ENCODE data around the gene ZBTB4.

Gene ZBTB4

DNA sequence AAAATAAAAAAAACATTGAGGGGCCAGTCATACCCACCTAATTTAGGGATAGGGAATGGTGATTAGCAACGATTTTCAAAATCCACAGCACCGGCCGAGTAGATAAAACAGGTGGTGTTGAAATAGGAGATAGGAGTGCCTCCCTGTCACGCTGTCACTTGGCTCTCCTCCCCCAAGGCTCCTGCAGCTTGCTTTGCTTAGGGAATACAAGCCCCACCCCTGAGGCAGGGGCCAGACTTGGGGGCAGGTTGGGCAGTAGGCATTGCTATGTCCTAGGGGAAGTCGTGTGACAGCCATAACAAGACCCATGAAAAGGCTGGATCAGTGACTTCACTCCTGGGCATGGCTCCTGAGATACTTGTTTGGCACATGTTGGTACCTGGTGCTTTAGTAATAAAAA is 30.5 kb upstream of the ZBTB4 start:
- peaks cover 32% of the 10 kb centered on the region for H3K36me3 ChIP-seq (replicated peaks; ENCODE audit: low read depth, low read length)
- no peaks in the 10 kb centered on the region for H4K20me1 ChIP-seq (ENCODE audit: insufficient read depth, low read length)
- H3K9ac ChIP-seq (ENCODE audit: low read length), result no peak overlapping the region

DNA sequence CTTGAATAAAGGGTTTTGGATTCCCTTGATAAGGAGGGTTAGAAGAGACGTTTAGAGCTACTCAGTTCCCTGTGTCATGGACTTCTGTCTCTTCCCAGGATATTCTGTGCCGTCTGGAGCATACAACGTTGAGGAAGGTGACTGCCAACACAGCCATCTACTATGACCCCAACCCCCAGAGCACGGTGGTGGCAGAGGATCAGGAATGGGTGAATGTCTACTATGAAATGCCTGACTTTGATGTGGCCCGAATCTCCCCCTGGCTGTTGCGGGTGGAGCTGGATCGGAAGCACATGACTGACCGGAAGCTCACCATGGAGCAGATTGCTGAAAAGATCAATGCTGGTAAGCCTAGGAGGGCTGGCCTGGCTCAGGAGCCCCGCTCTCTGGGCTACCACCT is 29.4 kb upstream of the ZBTB4 start:
- Histone ChIP-seq H4K20me1 (ENCODE audit: insufficient read depth, low read length) (no peaks in the 10 kb centered on the region), H3K9ac (ENCODE audit: low read length) (no peak overlapping the region), H3K79me2 (ENCODE audit: low read length) (no peaks in the 10 kb centered on the region), H2AFZ (ENCODE audit: low read depth, low read length) (no peak overlapping the region), H3K4me1 (ENCODE audit: low read length) (no peaks in the 10 kb centered on the region), H3K4me2 (ENCODE audit: low read length) (no peak overlapping the region), H3K27me3 (ENCODE audit: low read depth, low read length) (no peaks in the 10 kb centered on the region), H3K27ac (ENCODE audit: low read length) (no peak overlapping the region), H3K36me3 (replicated peaks; ENCODE audit: low read depth, low read length) (peaks cover 32% of the 10 kb centered on the region), H3K4me3 (ENCODE audit: low read length) (no peak overlapping the region), H3K9me3 (ENCODE audit: insufficient read depth, low read length) (no peaks in the 10 kb centered on the region)
- TF ChIP-seq, protein P1, sequence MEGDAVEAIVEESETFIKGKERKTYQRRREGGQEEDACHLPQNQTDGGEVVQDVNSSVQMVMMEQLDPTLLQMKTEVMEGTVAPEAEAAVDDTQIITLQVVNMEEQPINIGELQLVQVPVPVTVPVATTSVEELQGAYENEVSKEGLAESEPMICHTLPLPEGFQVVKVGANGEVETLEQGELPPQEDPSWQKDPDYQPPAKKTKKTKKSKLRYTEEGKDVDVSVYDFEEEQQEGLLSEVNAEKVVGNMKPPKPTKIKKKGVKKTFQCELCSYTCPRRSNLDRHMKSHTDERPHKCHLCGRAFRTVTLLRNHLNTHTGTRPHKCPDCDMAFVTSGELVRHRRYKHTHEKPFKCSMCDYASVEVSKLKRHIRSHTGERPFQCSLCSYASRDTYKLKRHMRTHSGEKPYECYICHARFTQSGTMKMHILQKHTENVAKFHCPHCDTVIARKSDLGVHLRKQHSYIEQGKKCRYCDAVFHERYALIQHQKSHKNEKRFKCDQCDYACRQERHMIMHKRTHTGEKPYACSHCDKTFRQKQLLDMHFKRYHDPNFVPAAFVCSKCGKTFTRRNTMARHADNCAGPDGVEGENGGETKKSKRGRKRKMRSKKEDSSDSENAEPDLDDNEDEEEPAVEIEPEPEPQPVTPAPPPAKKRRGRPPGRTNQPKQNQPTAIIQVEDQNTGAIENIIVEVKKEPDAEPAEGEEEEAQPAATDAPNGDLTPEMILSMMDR (IDR thresholded peaks at IDR 0.05; ENCODE audit: low read depth, low read length), result no peak
- TF ChIP-seq EZH2phosphoT487 (IDR thresholded peaks at IDR 0.05; ENCODE audit: low read depth), result no peak

More for the DNA sequence above, 30.5 kb upstream of the ZBTB4 start:
- no peaks in the 10 kb centered on the region for H3K4me1 ChIP-seq (ENCODE audit: low read length)
- no peaks in the 10 kb centered on the region for H3K9me3 ChIP-seq (ENCODE audit: insufficient read depth, low read length)
- no peak overlapping the region for H3K4me2 ChIP-seq (ENCODE audit: low read length)
- no peak overlapping the region for H3K4me3 ChIP-seq (ENCODE audit: low read length)
- H3K27me3 ChIP-seq (ENCODE audit: low read depth, low read length), result no peaks in the 10 kb centered on the region
- no peaks in the 10 kb centered on the region for H3K79me2 ChIP-seq (ENCODE audit: low read length)
- no peak overlapping the region for H2AFZ ChIP-seq (ENCODE audit: low read depth, low read length)
- no peak for TF ChIP-seq EZH2phosphoT487 (IDR thresholded peaks at IDR 0.05; ENCODE audit: low read depth)
- TF ChIP-seq, protein P1 (IDR thresholded peaks at IDR 0.05; ENCODE audit: low read depth, low read length), result no peak
- H3K27ac ChIP-seq (ENCODE audit: low read length), result no peak overlapping the region

DNA sequence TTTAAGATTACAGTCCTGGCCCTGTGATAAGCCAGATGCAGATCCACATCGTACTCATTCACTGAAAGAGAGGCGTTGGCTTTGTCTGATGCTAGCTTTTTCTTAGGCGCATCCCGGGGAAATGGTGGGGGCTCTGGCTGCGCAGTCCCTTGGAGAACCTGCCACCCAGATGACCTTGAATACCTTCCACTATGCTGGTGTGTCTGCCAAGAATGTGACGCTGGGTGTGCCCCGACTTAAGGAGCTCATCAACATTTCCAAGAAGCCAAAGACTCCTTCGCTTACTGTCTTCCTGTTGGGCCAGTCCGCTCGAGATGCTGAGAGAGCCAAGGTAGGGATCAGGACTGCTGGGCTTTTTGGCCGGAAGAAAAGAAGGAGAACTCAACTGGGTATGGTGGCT is 28.7 kb upstream of the ZBTB4 start:
- TF ChIP-seq, protein P1 (IDR thresholded peaks at IDR 0.05; ENCODE audit: low read depth, low read length), result no peak
- no peak for TF ChIP-seq EZH2phosphoT487 (IDR thresholded peaks at IDR 0.05; ENCODE audit: low read depth)
- H3K9me3 ChIP-seq (ENCODE audit: insufficient read depth, low read length), result no peaks in the 10 kb centered on the region
- no peaks in the 10 kb centered on the region for H3K79me2 ChIP-seq (ENCODE audit: low read length)
- no peaks in the 10 kb centered on the region for H4K20me1 ChIP-seq (ENCODE audit: insufficient read depth, low read length)
- H3K4me3 ChIP-seq (ENCODE audit: low read length), result no peak overlapping the region
- H3K27me3 ChIP-seq (ENCODE audit: low read depth, low read length), result no peaks in the 10 kb centered on the region
- H3K4me1 ChIP-seq (ENCODE audit: low read length), result no peaks in the 10 kb centered on the region
- H3K4me2 ChIP-seq (ENCODE audit: low read length), result no peak overlapping the region
- H3K36me3 ChIP-seq (replicated peaks; ENCODE audit: low read depth, low read length), result peaks cover 36% of the 10 kb centered on the region
- H2AFZ ChIP-seq (ENCODE audit: low read depth, low read length), result no peak overlapping the region
- no peak overlapping the region for H3K27ac ChIP-seq (ENCODE audit: low read length)
- H3K9ac ChIP-seq (ENCODE audit: low read length), result no peak overlapping the region

DNA sequence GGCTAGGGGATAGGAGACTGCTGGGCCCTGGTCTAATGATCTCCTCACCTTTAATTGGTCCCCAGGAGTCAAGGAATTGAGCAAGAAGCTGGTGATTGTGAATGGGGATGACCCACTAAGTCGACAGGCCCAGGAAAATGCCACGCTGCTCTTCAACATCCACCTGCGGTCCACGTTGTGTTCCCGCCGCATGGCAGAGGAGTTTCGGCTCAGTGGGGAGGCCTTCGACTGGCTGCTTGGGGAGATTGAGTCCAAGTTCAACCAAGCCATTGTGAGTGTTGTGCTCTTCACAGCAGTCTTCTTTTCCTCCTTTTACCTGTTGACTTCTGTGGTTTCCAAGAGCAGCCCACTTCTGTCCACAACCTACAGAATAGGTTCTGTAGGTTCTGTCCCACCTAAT is 24.1 kb upstream of the ZBTB4 start:
- no peaks in the 10 kb centered on the region for H3K4me1 ChIP-seq (ENCODE audit: low read length)
- H3K79me2 ChIP-seq (ENCODE audit: low read length), result no peaks in the 10 kb centered on the region
- no peak overlapping the region for H3K4me3 ChIP-seq (ENCODE audit: low read length)
- H3K9me3 ChIP-seq (ENCODE audit: insufficient read depth, low read length), result no peaks in the 10 kb centered on the region
- H3K27me3 ChIP-seq (ENCODE audit: low read depth, low read length), result no peaks in the 10 kb centered on the region
- H3K36me3 ChIP-seq (replicated peaks; ENCODE audit: low read depth, low read length), result peaks cover 49% of the 10 kb centered on the region
- no peak overlapping the region for H3K27ac ChIP-seq (ENCODE audit: low read length)
- H3K4me2 ChIP-seq (ENCODE audit: low read length), result no peak overlapping the region
- TF ChIP-seq EZH2phosphoT487 (IDR thresholded peaks at IDR 0.05; ENCODE audit: low read depth), result no peak
- TF ChIP-seq, protein P1 (IDR thresholded peaks at IDR 0.05; ENCODE audit: low read depth, low read length), result no peak
- H2AFZ ChIP-seq (ENCODE audit: low read depth, low read length), result no peak overlapping the region
- H3K9ac ChIP-seq (ENCODE audit: low read length), result no peak overlapping the region
- H4K20me1 ChIP-seq (ENCODE audit: insufficient read depth, low read length), result no peaks in the 10 kb centered on the region
